ENCODE measurements around the gene NXPE3. TPM values are rescaled to one million over a fixed set of nuclear protein-coding genes. Genes with fewer than 3 reads are reported as not detected.

Gene NXPE3
- total and polyA plus RNA-seq, 10 of the 15 experiments (the other 5 are each of a cell fraction or from before 2014, with no cell fraction given) = 2.0 to 8.7 (median 5.2) TPM

- Histone ChIP-seq H4K20me1 (ENCODE audit: control insufficient read depth, insufficient read depth) (no peaks in the 10 kb centered on the region), H3K4me3 (peak within 1 kb of the TSS; percentile 75), H3K79me2 (ENCODE audit: control insufficient read depth, insufficient read depth, low read length) (peaks cover 87% of the 10 kb centered on the region), H3K9ac (ENCODE audit: control insufficient read depth, insufficient read depth, low read length) (peak within 1 kb of the TSS; percentile 79), H3K4me2 (ENCODE audit: control insufficient read depth, insufficient read depth) (peak within 1 kb of the TSS; percentile 94), H3K36me3 (ENCODE audit: control insufficient read depth in 2 of 2, insufficient read depth in 2 of 2, low read length in 1 of 2) (peaks cover 11 to 24% of the 10 kb centered on the region in 2 experiments), H3K27ac (ENCODE audit: control insufficient read depth, insufficient read depth) (peak within 1 kb of the TSS; percentile 93), H3K27me3 (replicated peaks in 1 of 2; ENCODE audit: control insufficient read depth in 2 of 2, insufficient read depth in 2 of 2, low read length in 1 of 2) (no peaks in the 10 kb centered on the region), H3K4me1 (ENCODE audit: control insufficient read depth, insufficient read depth, low read length) (peaks cover 16% of the 10 kb centered on the region), H2AFZ (ENCODE audit: control insufficient read depth, low read depth, low read length) (peak within 1 kb of the TSS; percentile 56), H3K9me3 (replicated peaks; ENCODE audit: control insufficient read depth, insufficient read depth, low read length) (no peaks in the 10 kb centered on the region; the same call in 1 of the 3 replicates)
- ChIA-PET RAD21 (ENCODE audit: unreplicated experiment) (interaction anchor here (0.6 to 3.3 kb wide), 23 partner anchors 7 to 375 kb away, joined by 3 to 20 read pairs (median 4); no protein-coding TSS in a partner anchor), SMC1A (ENCODE audit: uncharacterized antibody, unreplicated experiment) (interaction anchor here (0.7 to 3.4 kb wide), 16 partner anchors 10 to 376 kb away, joined by 3 to 23 read pairs (median 6); no protein-coding TSS in a partner anchor), POLR2A (interaction anchor here (0.6 to 4.3 kb wide), 12 partner anchors 9 to 211 kb away, joined by 3 to 66 read pairs (median 6); no protein-coding TSS in a partner anchor), CTCF (interaction anchor here (1.1 to 3.2 kb wide), 12 partner anchors 10 to 376 kb away, joined by 3 to 11 read pairs (median 5); no protein-coding TSS in a partner anchor)
- ATAC-seq (peak; percentile 78), DNase-seq (ENCODE audit: low read depth, low spot score) (no peak), FAIRE-seq (no peak)
- WGBS (ENCODE audit: insufficient coverage, insufficient replicate concordance, low lambda C conversion rate, missing lambda C conversion rate) = 3% methylated on average over 76 of the region's 95 CpGs
- in situ Hi-C loops (cut with MboI) = no loop called here
- intact Hi-C loops (cut with micrococcal nuclease; ENCODE audit: unreplicated experiment) = loop anchor here (1.0 kb wide), 1 partner anchor 22 kb away; no protein-coding TSS in a partner anchor
- BruUV-seq (replicated peaks) = no TSS peak
- TF ChIP-seq KDM1A (IDR thresholded peaks at IDR 0.05; ENCODE audit: borderline replicate concordance) (no peak), HCFC1 (IDR thresholded peaks at IDR 0.05; ENCODE audit: low read length) (no peak), YBX1 (IDR thresholded peaks at IDR 0.05) (no peak), ZZZ3 (IDR thresholded peaks at IDR 0.05; ENCODE audit: control insufficient read depth, insufficient read length, low read depth) (no peak), NFYA (IDR thresholded peaks at IDR 0.05; ENCODE audit: borderline replicate concordance, low read depth, low read length) (no peak), HSF1 (IDR thresholded peaks at IDR 0.05; ENCODE audit: low read depth, low read length) (no peak), ELK1 (IDR thresholded peaks at IDR 0.05; ENCODE audit: low read depth, low read length) (no peak), EZH2 (IDR thresholded peaks at IDR 0.05; ENCODE audit: borderline replicate concordance, control insufficient read depth, low read depth, low read length) (no peak), MAX (IDR thresholded peaks at IDR 0.05; ENCODE audit: low read depth, low read length) (0 out of 2 replicates have a peak, but pooled peaks have one; percentile 24), E2F4 (IDR thresholded peaks at IDR 0.05; ENCODE audit: low read depth, low read length) (no peak), ZBED1 (IDR thresholded peaks at IDR 0.05; ENCODE audit: borderline replicate concordance) (no peak), SPI1 (IDR thresholded peaks at IDR 0.05; ENCODE audit: borderline replicate concordance, insufficient read depth, low read depth, low read length) (no peak), HDAC6 (IDR thresholded peaks at IDR 0.05; ENCODE audit: unreplicated experiment) (peak; percentile 92), CTCF (IDR thresholded peaks at IDR 0.05 in 2 of 3, conservative IDR thresholded peaks at IDR 0.05 in 1 of 3; ENCODE audit: control insufficient read depth in 2 of 3, extremely low read depth in 1 of 3, insufficient read depth in 1 of 3, low read depth in 3 of 3, low read length in 3 of 3) (no peak)
These were observed 70.0 kb downstream of the NXPE3 start, which contains the start of gene NFKBIZ for GRCh38 chr3:101848754-101849713. Gene NFKBIZ, plus strand, starts transcription at chr3:101849514. Its CDS starts 115 bp downstream, at chr3:101849629.
